Esophagus muscularis mucosa (tissue), 4 donors: ENCODE measurements around the gene OR2D3. TPM values are rescaled to one million over a fixed set of nuclear protein-coding genes. Genes with fewer than 3 reads are reported as not detected.

Experiments used
- DNase-seq: peaks from one replicate; pipeline ENCODE4 v3.0.0-alpha.2; 2017; ENCODE audit errors: extremely low spot score
- H3K27ac ChIP-seq, 4 donors: fragments of 200-600 bp; sonication (generic); replicated peaks in 1 of 4; 1 replicate in 3 of 4; 2 replicates in 1 of 4; pipeline ENCODE4 v1.5.1; 2016 to 2019; ENCODE audit warnings: mild to moderate bottlenecking in 1 of 4
- H3K27me3 ChIP-seq, 4 donors: fragments of 200-600 bp; sonication (generic); one replicate each; pipeline versions ENCODE4 v1.5.1 to v1.6.0; 2016 to 2019
- H3K36me3 ChIP-seq, 4 donors: fragments of 200-600 bp; sonication (generic); one replicate each; pipeline ENCODE4 v1.5.1; 2016 to 2019
- H3K4me1 ChIP-seq, 4 donors: fragments of 200-600 bp; sonication (generic); one replicate each; pipeline ENCODE4 v1.5.1; 2016 to 2019
- H3K4me3 ChIP-seq, 4 donors: fragments of 200-600 bp; sonication (generic); 1 replicate in 2 of 4; 2 replicates in 2 of 4; pipeline ENCODE4 v1.5.1; 2016 to 2019; ENCODE audit warnings: mild to moderate bottlenecking in 4 of 4, moderate library complexity in 1 of 4
- H3K9me3 ChIP-seq, 4 donors: fragments of 200-600 bp; sonication (generic); 1 replicate in 3 of 4; 2 replicates in 1 of 4; pipeline ENCODE4 v1.5.1; 2016 to 2019
- CTCF ChIP-seq, 3 experiments: fragments of 200-600 bp in 2 of 3; fragments of 450-650 bp in 1 of 3; sonication (generic) in 2 of 3; IDR thresholded peaks; one replicate each; pipeline ENCODE4 v1.5.1; 2017 to 2019; ENCODE audit warnings: antibody characterized with exemption in 3 of 3, mild to moderate bottlenecking in 2 of 3, moderate library complexity in 1 of 3
- EP300 ChIP-seq: sonication (generic); formaldehyde crosslinking; IDR thresholded peaks from one replicate; pipeline ENCODE4 v1.6.1; 2017; ENCODE audit warnings: antibody characterized with exemption
- POLR2A ChIP-seq: fragments of 450-650 bp; IDR thresholded peaks from one replicate; pipeline ENCODE4 v1.6.1; 2017; ENCODE audit warnings: antibody characterized with exemption, moderate library complexity, mild to moderate bottlenecking, low read depth
- POLR2AphosphoS5 ChIP-seq, 2 donors: sonication (generic); formaldehyde crosslinking; IDR thresholded peaks; one replicate each; pipeline ENCODE4 v1.6.1; 2017; ENCODE audit warnings: antibody characterized with exemption in 2 of 2
- WGBS: methylation state at CpG from one replicate; pipeline ENCODE4 v1.1.5; 2018; 5-methylcytosine and 5-hydroxymethylcytosine counted together
- intact Hi-C: fragments of 100-400 bp; cut with DNase I; formaldehyde crosslinking; loops from one replicate; pipeline ENCODE4 v1.15.1; 2023
- total RNA-seq, 4 donors: library from RNA; depleted of rRNA; stranded (reverse); fragments of >200 nt; gene quantifications; one replicate each; pipeline versions ENCODE4 v1.1.0 to v1.2.1, GENCODE V29; 2016

Gene OR2D3
- total RNA-seq, 4 donors from 2014 or later = not detected

GRCh38 chr11:6925636-6926207 lies 4.9 kb downstream of the OR2D3 start:
- 53% methylated on average over 2 of the region's 2 CpGs for WGBS
- Histone ChIP-seq H3K27ac (peak overlapping the region in 2 of 4 donors; percentile 23 to 56), H3K9me3 (no peaks in the 10 kb centered on the region)

GRCh38 chr11:6926208-6927029 lies 5.6 kb downstream of the OR2D3 start, which contains the start of gene ZNF215:
Gene ZNF215, plus strand, starts transcription at chr11:6926426. Its CDS starts 5,847 bp downstream, at chr11:6932273.
- H3K4me1 ChIP-seq = peaks cover 8 to 16% (median 15%) of the 10 kb centered on the region in 4 donors
- no peak for DNase-seq
- no peaks in the 10 kb centered on the region for H3K9me3 ChIP-seq
- H3K36me3 ChIP-seq = no peaks in the 10 kb centered on the region
- WGBS = 3% methylated on average over 33 of the region's 61 CpGs
- peak within 1 kb of the TSS; percentile 22 to 56 (median 38) for H3K27ac ChIP-seq
- no peak for TF ChIP-seq CTCF (IDR thresholded peaks at IDR 0.05)
- TF ChIP-seq POLR2AphosphoS5 (IDR thresholded peaks at IDR 0.05) = no peak
- no peak for TF ChIP-seq POLR2A
- TF ChIP-seq EP300 = no peak
- peak within 1 kb of the TSS; percentile 56 to 73 (median 62) for H3K4me3 ChIP-seq
- intact Hi-C loops = no loop called here
- H3K27me3 ChIP-seq = peaks cover 0 to 25% (median 0%) of the 10 kb centered on the region in 4 donors

More at GRCh38 chr11:6925636-6926207, 4.9 kb downstream of the OR2D3 start:
- DNase-seq = no peak
- Histone ChIP-seq H3K4me3 (peak overlapping the region; percentile 56 to 73 (median 62)), H3K36me3 (no peaks in the 10 kb centered on the region), H3K27me3 (peaks cover 0 to 25% (median 0%) of the 10 kb centered on the region in 4 donors), H3K4me1 (peaks cover 8 to 16% (median 15%) of the 10 kb centered on the region in 4 donors)
- intact Hi-C loops = no loop called here
- no peak for TF ChIP-seq POLR2AphosphoS5 (IDR thresholded peaks at IDR 0.05)

- TF ChIP-seq CTCF (IDR thresholded peaks at IDR 0.05) (no peak), POLR2AphosphoS5 (IDR thresholded peaks at IDR 0.05) (no peak), POLR2A (no peak), EP300 (no peak)
- 16% methylated on average over 11 of the region's 11 CpGs for WGBS
- no peak for DNase-seq
- H3K4me1 ChIP-seq = peaks cover 8 to 16% (median 15%) of the 10 kb centered on the region in 4 donors
- H3K4me3 ChIP-seq = peak overlapping the region; percentile 56 to 73 (median 62)
- H3K9me3 ChIP-seq = no peaks in the 10 kb centered on the region
- intact Hi-C loops = no loop called here
- H3K27me3 ChIP-seq = peaks cover 0 to 25% (median 0%) of the 10 kb centered on the region in 4 donors
- no peaks in the 10 kb centered on the region for H3K36me3 ChIP-seq
- H3K27ac ChIP-seq = peak overlapping the region in 1 of 4 donors; percentile 25
Measured at GRCh38 chr11:6927030-6927617, 6.3 kb downstream of the OR2D3 start.

GRCh38 chr11:6928916-6929315 lies 8.1 kb downstream of the OR2D3 start:
- H3K4me1 ChIP-seq = peaks cover 8 to 16% (median 15%) of the 10 kb centered on the region in 4 donors
- H3K27ac ChIP-seq = no peak overlapping the region
- intact Hi-C loops = no loop called here
- no peak for TF ChIP-seq POLR2A
- no peak for TF ChIP-seq CTCF (IDR thresholded peaks at IDR 0.05)
- no peak for TF ChIP-seq POLR2AphosphoS5 (IDR thresholded peaks at IDR 0.05)
- no peak for TF ChIP-seq EP300
- H3K9me3 ChIP-seq = no peaks in the 10 kb centered on the region
- H3K4me3 ChIP-seq = no peak overlapping the region
- H3K36me3 ChIP-seq = no peaks in the 10 kb centered on the region
- WGBS = 67% methylated on average over 4 of the region's 4 CpGs
- DNase-seq = no peak
- H3K27me3 ChIP-seq = peaks cover 0 to 25% (median 0%) of the 10 kb centered on the region in 4 donors
